Inflammatory macrophage treated with lipopolysaccharide for 1 hour (primary cell): ENCODE results near the gene PTGES3.

Experiments used
- DNase-seq, 2 donors: peaks; one replicate each; pipeline ENCODE4 v3.0.0-alpha.2; 2020 to 2022

Gene PTGES3

DNA sequence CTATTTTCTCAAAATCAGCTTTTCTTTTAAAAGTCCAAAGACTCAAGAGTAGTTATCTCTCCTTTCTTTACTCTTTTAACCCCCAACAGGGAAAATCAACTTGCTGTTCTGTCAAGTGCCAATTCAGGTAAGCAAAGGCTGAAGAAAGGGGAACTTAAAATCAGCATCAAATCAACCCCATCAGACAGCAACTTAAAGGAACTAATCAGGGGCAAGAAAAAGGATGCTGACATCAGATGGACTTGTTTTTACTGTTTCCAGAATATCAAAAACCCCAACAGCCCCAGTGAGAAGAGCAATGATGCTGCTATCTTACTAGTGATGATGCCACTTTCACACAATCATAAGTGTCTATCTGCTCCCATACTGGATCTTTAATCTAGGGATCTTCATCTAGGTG lies 61.4 kb downstream of the PTGES3 start:
- no peak for DNase-seq

DNA sequence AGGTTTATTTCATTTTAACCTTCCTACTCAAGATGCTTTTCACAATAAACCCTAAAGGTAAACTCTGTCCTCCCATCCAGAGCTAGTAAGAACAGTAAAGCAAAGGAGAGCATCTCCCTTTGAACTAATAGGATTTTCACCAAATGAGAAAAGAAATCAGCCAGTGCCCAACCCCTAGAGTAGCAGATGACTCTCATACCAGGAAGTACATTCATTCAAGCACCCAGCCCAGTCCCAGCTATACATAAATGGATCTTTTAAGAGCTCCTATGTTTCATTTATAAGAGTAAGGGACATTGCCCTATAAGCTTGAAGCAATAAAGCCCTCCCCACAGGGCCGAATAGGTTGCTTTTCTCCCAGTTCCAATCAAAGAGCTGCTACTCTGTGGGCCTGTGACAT lies 65.5 kb downstream of the PTGES3 start:
- DNase-seq: no peak

DNA sequence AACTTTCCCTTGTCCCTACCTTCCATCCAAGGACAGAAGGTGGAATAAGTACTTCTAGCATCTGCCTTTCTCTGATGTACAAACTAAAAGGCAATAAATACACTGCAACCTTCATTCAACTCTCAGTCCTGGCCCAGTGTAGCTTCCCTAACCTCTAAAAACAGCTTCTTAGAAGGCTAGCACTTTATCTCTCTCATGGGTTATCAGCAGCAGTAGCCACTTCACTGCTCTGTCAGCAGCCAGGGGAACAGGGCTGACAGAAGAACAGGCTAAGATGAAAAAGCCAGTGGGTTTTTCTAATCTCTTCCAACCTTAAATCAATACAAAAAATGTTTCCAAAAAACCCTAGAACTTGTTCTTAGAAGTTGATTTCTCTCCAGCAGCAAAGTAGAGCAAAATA lies 71.2 kb downstream of the PTGES3 start:
- no peak for DNase-seq

DNA sequence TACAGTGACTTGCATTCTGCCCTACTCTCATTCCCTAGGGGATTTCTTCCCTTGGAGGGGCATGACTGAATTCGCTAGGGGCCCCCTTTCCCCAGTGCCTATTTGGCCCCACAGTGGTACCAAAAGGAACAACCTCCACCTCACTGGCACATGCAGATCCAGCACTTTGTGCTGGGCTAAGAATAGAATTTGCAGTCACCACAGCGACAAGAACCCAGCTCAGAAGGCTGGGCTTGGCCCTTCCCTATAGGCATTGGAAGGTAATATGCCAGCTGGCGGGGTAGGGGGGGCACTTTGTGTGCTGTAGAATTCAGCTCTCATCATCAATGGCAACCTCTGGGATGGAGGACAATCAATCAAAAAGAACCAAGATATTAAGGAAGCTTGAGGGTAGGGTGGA lies 71.8 kb downstream of the PTGES3 start:
- DNase-seq: no peak

DNA sequence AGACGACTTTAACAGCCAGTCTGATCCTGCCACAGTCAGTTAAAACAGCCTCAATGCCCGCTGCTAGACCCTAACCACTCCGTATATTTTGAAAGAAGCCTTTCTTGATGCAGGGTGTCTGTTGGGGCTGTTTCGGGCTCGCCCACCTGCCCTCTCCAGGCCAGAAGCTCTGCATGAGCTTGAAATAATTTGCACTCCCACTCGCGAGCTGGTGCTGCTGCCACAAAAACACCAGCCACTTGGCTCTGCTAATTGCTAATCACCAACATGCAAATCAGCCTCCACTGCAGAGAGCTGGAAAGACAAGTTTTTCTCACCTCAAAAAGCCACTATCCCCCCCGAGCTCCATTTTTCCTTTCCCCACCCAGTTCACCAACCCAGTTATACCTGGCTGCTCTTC lies 73.5 kb downstream of the PTGES3 start:
- no peak for DNase-seq
